ENCODE measurements around the gene FGF22.
"Not testable (repeated sequence)": the region's sequence is repeated elsewhere in the genome, so short reads cannot be mapped to it uniquely, and the experiment has no call there.

The FGF22 gene

DNA sequence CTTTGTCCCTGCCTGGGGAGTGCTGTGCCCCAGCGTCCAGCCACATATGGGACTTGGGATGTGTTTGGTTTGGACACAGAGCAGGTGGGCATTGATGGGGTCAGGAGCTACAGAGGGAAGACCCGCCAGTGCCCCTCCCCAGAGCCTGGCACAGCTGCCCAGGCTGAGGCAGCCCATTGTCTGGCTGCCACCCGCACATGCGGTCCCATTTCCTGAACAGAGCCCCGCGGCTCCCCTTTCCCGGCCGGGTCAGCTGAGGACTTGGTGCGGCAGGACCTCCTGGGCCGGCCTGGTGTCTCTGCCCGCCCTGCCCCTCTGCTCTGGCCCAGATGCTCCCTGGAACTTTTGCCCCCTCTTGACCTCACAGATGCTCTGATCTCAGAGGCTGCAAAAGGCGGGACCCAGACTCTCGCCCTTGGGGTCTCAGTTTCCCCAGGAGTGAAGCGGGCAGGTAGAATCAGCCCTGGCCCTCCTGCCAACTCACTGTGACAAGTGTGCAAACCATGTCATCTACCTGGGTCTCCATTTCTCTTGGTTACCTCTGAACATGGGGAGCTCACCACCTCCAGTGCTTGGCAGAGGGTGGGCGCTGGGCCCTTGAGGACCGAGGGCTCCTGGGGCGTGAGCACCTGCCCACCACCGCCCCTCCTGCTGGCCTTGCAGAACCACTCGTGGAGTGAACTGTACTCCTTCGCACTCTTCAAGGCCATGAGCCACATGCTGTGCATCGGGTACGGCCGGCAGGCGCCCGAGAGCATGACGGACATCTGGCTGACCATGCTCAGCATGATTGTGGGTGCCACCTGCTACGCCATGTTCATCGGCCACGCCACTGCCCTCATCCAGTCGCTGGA lies 32.2 kb upstream of the FGF22 start:
- DNase-seq = no peak

DNA sequence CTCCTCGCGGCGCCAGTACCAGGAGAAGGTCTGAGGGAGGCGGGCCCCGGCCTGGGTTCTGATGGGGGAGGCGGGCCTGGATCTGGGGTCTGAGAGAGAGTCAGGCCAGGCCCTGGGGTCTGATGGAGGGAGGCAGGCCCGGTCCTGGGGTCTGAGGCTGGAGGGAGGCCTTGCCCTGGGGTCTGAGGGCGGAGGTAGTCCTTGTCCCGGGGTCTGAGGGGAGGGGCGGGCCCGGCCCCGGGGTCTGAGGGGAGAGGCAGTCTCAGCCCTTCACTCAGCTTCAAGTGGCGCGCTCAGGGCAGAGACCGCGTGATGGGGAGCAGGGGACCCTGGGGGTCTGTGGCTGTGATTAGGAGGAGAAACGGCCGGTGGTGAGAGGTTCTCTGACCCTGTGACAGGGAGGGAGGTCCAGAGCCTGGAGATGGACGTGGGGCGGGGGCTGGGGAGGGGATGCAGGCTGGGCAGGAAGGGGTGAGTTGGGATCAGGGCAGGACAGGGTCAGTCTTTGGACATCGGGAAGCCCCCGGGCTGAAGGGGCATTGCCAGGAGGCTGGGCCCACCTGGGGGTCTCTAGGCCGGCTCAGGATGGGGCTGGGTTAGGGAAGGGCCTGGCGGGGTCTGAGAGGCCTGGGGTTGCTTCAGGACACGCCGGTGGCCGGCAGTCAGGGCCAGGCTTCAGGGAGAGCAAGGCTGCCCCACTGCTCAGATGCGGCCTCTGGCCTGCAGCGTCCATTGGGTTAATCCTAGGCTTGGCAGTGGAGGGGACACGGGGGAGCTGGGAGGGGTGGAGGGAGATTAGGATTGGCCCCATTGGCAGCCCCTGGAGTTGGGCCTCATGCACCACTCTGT lies 31.3 kb upstream of the FGF22 start:
- no peak for DNase-seq

DNA sequence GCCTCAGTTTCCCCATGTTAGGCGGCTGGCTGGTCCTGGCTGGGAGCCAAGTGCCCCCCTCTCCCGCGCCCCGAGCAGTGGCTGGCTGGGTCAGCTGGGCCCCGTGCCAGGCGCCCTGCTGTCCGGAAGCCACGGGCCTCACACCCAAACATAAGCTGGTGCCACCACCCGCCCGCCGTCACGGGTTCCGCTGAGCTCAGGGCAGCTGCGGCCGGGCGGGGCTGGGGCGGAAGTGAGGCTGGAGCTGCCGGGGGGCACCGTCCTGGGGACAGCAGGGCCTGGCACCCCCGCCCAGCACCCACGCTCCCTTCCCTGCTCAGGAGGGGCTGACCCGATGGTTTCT lies 30.7 kb upstream of the FGF22 start:
- DNase-seq = no peak

DNA sequence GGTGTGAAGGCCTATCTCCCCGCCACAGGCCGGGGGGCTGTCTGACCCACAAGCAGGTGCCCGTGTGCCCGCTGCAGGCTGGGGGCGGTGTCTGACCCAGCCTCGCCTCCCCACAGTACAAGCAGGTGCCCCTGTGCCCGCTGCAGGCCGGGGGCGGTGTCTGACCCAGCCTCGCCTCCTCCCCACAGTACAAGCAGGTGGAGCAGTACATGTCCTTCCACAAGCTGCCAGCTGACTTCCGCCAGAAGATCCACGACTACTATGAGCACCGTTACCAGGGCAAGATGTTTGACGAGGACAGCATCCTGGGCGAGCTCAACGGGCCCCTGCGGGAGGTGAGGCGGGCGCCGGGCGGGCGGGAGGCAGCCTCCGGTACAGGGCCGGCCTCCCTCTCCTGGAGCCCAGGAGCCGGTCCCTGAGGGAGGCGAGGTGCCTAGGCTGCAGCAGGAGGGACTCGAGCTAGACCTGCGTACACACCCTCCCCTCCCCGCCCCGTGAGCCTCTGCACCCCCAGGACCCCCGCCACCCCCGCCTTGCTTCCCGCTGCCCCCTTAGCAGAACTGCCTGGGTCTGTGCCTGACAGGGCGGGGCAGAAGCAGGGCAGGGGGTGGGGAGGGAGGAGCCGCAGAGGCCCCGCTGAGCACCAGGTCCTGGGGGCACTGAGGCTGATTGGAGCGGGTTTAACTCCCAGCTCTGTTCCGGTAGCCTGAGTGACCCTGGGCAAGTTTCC lies 29.4 kb upstream of the FGF22 start:
- no peak for DNase-seq

DNA sequence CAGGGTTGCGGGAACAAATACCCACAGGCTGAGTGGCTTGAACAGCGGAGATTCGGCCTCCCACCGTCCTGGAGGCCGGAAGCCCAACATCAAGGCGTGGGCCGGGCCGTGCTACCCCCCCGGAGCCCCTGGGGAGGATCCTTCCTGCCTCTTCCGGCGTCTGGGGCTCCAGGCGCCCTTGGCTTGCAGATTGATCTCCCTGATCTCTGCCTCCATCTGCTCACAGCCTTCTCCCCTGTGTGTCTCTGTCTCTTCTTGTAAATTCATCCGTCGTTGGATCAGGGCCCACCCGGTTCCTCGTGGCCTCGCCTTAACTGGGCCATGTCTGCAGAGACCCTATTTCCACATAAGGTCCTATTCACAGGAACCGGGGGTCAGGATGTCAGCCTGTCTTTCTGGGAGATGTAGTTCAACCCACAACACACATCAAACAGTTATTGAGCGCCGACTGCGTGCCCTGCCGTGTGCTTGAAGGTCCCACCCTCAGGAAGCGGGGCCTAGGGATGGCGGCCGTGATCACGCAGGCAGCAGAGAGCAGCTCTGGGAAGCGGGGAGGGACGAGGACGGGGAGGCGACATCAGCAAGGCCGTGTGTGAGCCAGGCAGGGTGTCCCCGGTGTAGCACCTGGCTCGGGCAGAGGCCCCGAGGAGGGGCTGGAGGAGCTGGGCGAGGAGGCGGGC lies 28.7 kb upstream of the FGF22 start:
- peak; percentile 60 for DNase-seq

DNA sequence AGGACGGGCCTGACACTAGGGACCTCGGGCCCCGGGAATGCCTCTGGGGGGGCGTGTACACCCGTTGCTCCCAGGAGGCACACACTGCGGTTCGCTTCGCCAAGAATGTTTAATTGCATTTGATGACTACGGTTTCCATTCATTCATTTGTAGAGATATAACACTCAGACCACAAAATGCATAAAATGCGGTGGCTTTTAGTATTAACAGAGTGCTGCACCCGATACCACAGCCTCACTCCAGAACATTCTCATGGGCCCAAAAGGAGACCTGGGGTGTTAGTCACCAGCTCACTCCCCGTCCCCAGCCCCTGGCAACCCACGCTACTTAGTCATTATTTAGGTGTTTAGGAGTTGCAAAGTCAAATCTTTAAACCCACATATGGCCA lies 28.2 kb upstream of the FGF22 start:
- no peak for DNase-seq

DNA sequence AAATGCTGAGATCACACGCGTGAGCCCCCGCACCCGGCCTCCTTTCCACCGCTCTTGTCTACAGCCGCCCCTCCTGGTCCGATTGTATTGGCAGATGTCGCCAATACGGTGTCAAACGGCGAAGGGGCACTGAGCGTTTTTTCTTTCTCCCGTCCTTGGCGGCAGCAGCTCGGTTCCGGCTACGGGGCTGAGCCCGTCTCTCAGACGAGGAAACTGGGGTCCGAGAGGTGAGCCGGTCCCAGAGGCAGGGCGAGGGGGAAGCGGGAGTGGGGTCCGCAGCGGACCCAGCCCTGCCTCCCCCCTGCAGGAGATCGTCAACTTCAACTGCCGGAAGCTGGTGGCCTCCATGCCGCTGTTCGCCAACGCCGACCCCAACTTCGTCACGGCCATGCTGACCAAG lies 26.7 kb upstream of the FGF22 start:
- no peak for DNase-seq

DNA sequence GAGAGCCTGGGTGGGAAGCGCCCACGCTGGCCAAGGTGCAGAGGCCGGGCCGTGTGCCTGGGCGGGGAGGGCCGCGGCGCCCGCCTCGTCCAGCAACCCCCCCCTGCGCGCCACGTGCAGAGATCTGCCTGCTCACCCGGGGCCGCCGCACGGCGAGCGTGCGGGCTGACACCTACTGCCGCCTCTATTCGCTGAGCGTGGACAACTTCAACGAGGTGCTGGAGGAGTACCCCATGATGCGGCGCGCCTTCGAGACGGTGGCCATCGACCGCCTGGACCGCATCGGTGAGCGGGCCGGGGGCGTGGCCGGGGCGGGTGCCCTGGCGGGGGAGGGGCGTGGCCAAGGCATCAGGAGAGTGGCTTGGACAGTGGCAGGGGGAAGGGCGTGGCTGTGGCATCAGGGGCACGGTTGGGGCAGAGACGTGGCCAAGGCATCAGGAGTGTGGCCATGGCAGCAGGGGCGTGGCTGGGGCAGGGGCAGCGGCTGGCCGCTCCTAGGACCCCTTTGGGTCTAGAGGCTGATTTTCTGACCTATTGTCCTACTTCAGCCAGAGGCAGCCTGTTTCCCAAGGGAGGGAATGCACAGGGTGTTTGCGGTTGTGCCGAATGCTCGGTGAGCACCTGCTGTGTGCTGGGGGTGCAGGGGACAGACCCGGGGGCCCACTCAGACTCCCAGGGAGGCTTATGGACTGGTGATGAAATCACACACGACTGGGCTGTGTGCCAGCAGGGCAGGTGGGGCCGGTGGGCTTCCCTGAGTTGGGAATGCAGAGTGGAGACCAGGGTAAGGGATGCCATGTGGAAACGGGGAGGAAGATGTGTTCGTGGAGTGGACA lies 25.7 kb upstream of the FGF22 start:
- DNase-seq = no peak

DNA sequence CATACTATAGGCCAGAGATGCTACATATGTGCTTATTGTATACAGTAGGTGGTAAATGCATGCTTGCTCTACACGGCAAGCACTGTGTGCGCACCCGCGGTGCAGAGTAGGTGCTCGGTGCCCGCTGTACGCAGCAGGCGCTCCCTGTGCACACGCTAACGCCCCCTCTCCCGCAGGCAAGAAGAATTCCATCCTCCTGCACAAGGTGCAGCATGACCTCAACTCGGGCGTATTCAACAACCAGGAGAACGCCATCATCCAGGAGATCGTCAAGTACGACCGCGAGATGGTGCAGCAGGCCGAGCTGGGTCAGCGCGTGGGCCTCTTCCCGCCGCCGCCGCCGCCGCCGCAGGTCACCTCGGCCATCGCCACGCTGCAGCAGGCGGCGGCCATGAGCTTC lies 24.1 kb upstream of the FGF22 start:
- no peak for DNase-seq

DNA sequence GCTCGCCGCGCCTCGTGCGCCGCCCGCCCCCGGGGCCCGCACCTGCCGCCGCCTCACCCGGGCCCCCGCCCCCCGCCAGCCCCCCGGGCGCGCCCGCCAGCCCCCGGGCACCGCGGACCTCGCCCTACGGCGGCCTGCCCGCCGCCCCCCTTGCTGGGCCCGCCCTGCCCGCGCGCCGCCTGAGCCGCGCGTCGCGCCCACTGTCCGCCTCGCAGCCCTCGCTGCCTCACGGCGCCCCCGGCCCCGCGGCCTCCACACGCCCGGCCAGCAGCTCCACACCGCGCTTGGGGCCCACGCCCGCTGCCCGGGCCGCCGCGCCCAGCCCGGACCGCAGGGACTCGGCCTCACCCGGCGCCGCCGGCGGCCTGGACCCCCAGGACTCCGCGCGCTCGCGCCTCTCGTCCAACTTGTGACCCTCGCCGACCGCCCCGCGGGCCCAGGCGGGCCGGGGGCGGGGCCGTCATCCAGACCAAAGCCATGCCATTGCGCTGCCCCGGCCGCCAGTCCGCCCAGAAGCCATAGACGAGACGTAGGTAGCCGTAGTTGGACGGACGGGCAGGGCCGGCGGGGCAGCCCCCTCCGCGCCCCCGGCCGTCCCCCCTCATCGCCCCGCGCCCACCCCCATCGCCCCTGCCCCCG lies 23.5 kb upstream of the FGF22 start:
- DNase-seq = no peak

DNA sequence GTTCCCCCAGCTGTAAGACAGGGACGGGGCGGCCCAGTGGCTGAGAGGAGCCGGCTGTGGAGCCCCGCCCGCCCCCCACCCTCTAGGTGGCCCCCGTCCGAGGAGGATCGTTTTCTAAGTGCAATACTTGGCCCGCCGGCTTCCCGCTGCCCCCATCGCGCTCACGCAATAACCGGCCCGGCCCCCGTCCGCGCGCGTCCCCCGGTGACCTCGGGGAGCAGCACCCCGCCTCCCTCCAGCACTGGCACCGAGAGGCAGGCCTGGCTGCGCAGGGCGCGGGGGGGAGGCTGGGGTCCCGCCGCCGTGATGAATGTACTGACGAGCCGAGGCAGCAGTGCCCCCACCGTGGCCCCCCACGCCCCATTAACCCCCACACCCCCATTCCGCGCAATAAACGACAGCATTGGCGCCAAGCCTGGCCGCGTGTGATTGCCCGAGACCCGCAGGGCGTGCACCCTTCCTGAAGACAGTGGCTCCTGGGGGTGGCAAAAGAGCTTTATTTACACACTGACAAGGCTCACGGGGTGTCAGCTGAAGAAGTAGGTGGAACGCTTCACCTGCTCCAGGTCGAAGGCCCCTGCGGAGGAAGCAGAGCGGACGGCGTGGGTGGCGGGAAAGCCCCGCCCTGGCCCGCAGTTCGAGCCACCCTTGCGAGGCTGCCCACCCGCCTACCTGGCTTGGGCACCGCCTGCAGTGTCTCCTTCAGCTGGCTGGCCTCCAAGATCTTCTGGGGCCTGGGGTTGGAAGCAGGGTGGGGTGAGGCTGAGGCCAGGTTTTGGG lies 22.7 kb upstream of the FGF22 start:
- DNase-seq = no peak

DNA sequence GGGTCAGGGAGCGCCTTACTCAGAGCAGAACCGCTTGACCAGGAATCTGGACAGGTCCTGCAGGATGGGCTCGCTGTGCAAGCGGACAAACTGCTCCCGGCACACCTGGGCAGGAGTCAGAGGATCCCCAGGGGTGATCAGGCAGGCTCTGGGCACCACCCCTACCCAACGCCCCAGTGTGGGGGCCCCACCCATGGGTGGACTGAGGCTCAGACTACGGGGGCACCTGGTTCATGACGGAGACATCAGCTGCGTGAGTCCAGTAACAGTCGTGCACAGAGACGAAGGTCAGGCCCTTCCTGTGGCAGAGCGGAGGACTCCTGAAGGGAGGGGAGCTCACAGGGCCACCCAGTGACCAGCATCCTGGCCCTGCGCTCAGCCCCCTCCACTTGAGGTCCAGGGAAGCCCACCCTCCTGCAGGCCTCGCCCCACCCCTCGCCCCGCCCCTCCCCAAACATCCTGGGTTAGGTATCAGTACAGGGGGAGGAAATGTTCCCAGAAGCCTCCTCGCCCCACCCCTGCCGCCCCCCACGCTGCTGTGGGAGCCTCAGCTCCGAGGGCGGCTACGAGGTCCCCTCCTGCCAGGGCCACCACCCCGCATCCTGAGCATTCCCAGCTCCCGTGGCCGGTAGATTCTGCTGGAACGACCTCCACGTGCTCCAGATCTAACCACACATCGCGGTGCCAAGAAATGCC lies 22.0 kb upstream of the FGF22 start:
- DNase-seq = no peak

DNA sequence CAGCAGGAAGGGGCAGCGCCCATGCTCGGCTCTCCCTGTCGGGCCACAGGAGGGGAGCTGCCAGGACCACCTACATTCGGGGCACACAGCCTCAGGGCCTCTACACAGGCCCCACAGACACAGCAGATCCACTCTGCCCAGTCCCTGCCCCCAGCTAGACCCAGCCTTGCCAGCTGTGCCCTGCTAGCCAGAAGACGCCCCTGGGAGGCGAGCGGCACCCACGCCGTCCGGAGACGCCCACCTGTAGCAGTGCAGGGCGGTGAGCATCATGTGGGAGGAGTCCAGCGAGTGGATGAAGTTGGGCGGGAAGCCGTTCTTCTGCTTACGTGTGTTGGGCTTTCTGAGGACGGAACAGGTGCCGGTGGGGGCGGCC lies 21.4 kb upstream of the FGF22 start:
- DNase-seq = no peak

DNA sequence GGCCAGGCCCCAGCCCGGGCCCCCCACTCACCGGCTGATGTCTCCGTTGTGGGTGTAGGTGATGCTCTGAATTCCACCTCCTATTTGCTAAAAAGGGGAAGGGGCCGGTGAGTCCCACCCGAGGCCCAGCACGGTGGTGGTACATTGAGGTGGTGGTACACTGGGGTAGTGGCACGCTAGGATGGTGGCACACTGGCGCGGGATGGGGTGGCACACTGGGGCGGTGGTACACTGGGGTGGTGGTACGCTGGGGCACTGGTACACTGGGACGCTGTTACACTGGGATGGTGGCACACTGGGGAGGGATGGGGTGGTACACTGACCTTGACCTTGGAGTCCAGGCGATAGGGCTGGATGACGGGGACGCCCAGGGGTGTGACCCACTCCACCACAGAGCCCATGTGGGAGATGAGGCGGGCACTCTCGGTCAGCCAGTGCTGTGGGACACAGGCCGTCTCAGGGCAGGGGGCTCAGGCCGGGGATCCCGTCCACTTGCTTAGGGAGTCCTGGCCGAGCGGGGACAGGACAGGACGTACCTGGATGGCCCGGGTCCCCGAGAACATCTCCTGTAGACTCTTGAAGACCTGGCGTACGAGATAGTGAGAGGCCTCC lies 20.9 kb upstream of the FGF22 start:
- no peak for DNase-seq

DNA sequence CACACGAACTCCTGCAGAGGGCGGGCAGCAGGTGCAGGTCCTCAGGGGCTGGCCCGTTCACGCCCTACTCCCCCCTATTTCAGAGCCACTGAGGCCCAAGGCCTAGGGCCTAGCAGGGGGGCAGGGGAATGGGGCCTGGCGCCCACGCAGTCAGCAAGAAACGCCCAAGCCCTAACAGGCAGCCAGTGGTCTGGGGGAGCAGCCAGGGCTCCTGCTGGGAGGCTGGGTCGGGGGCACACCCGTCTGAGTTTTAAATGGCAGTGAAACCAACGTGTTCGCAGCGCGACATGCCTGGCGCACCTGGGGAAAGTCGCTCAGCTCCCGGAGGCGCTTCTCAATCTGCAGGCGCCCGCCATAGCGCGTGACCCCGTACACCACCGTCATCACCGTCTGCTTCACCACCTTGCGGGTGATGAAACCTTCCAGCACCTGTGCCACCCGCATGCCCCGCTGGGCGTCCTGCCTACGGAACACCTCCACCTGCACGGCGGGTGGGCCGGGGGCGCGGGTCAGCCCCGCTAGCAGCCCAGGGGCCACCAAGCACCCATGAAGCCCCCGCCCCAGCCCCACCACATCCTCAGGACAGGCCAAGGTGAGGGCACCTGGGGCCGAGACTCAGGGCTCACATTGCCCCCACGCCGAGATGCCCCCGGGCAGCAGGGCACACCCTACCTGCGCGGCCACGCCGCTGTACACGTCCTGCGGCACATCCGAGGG lies 20.2 kb upstream of the FGF22 start:
- no peak for DNase-seq

DNA sequence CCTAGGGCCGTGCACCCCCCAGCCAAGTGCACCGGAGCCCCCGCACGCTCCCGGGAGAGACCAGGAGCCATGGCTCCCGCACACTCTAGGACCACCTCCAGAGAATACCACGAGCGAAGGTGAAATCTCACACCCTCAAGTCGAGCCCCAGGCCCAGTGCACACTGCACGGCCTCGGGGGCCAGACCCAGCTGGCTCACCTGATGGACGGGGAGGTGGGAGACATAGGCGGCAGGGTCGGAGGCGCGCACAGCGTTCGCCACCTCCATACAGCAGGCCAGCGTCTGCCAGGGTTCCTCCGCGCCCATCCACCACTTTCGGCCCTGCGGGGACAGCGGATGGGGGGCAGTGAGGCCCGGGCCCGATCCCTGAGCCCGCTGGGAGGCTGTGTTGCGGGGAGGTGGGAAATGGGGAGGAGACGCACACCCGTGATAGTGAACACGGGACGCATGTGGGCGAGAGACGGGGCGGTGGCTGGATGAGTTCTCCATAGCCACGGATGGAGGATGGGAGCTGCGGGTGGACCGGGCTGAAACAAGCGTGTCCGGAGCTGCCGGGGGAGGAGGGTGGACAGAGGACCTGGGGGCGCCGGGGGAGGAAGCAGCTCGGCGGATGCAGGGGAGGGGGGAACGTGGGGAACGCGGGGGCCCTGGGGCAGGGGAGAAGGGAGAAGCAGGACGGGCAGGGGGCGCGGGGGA lies 19.4 kb upstream of the FGF22 start:
- DNase-seq = no peak

DNA sequence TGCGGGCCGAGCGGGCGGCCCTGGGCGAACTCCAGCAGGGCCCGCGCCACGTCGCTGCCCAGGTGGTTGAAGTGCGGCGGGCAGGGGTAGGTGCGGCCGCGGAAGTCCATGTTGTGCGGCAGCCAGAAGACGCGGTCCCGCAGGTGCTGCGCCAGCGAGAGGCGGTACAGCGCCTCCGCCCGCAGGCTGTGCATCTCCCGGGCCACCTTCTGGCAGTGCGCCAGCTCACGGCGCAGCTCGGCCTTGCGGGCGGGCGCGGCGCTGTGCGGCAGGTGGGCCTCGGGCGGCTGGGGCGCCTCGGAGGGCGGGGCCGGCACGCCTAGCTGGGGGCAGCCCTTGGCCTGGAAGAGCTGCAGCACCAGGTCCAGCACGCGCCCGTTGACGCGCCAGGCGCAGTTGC lies 18.5 kb upstream of the FGF22 start:
- DNase-seq = not testable (repeated sequence)

DNA sequence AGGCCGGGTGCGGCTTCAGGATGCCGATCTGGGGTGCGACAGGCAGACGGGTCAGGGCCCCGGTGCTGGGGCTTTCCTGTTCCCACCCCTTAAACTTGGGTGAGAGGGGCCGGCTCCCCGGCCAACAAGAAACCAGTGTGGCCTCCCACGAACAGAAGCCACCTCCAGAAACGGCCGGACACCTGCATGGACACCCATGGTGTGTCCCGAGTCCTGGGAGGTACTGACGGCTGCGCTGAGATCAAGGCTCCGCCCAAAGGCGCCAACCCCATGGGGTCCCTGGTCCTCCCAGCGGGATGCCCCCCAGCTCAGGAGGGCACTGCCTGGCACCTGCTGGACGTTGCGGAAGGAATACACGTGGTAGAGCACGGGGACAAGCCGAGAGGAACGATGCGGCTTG lies 17.9 kb upstream of the FGF22 start:
- DNase-seq = no peak
